ENCODE measurements around the gene CDK2. TPM values are rescaled to one million over a fixed set of nuclear protein-coding genes. Genes with fewer than 3 reads are reported as not detected.

CDK2 gene
- total and polyA plus RNA-seq, 9 donors: 18.3 to 33.9 (median 30.7) TPM

GRCh38 chr12:56014205-56014604 lies 47.6 kb downstream of the CDK2 start:
- H3K36me3 ChIP-seq: no peaks in the 10 kb centered on the region
- no peaks in the 10 kb centered on the region for H3K27me3 ChIP-seq
- H3K4me1 ChIP-seq (ENCODE audit: insufficient read depth): no peaks in the 10 kb centered on the region
- intact Hi-C loops (cut with DNase I): no loop called here
- no peak overlapping the region for H3K4me3 ChIP-seq
- H3K9me3 ChIP-seq: no peaks in the 10 kb centered on the region
- 20 to 30% (median 20%) methylated on average over 2 of the region's 2 CpGs for WGBS, 3 donors
- no peak for TF ChIP-seq CTCF (IDR thresholded peaks at IDR 0.05)
- TF ChIP-seq POLR2A (IDR thresholded peaks at IDR 0.05): no peak
- no peak for TF ChIP-seq EP300 (IDR thresholded peaks at IDR 0.05)
- no peak overlapping the region for H3K27ac ChIP-seq
- no peak for DNase-seq

- Histone ChIP-seq H3K27me3 (no peaks in the 10 kb centered on the region), H3K4me3 (no peak overlapping the region), H3K36me3 (no peaks in the 10 kb centered on the region), H3K27ac (no peak overlapping the region), H3K4me1 (ENCODE audit: insufficient read depth) (peaks cover 8% of the 10 kb centered on the region), H3K9me3 (no peaks in the 10 kb centered on the region)
- WGBS, 3 donors: 82 to 87% (median 85%) methylated on average over 4 of the region's 4 CpGs
- intact Hi-C loops (cut with DNase I): no loop called here
- no peak for DNase-seq
- TF ChIP-seq EP300 (IDR thresholded peaks at IDR 0.05): no peak
- TF ChIP-seq CTCF (IDR thresholded peaks at IDR 0.05): no peak
- no peak for TF ChIP-seq POLR2A (IDR thresholded peaks at IDR 0.05)
Measured at GRCh38 chr12:56017181-56017580, 50.6 kb downstream of the CDK2 start.

- intact Hi-C loops (cut with DNase I): no loop called here
- DNase-seq: no peak
- TF ChIP-seq POLR2A (IDR thresholded peaks at IDR 0.05): no peak
- TF ChIP-seq CTCF (IDR thresholded peaks at IDR 0.05): no peak
- no peak for TF ChIP-seq EP300 (IDR thresholded peaks at IDR 0.05)
- Histone ChIP-seq H3K4me1 (ENCODE audit: insufficient read depth) (peaks cover 9% of the 10 kb centered on the region), H3K27ac (no peak overlapping the region), H3K9me3 (no peaks in the 10 kb centered on the region), H3K4me3 (no peak overlapping the region), H3K36me3 (no peaks in the 10 kb centered on the region), H3K27me3 (no peaks in the 10 kb centered on the region)
- 97 to 100% (median 98%) methylated on average over 1 of the region's 1 CpG for WGBS, 3 donors
Measured at GRCh38 chr12:56018356-56018755, 51.7 kb downstream of the CDK2 start.

GRCh38 chr12:56020423-56021184 lies 54.0 kb downstream of the CDK2 start, which contains the start of gene IKZF4:
TSS of gene IKZF4 (plus strand) at chr12:56021043. CDS start at chr12:56021494, 451 bp downstream.
- no peak for TF ChIP-seq EP300 (IDR thresholded peaks at IDR 0.05)
- TF ChIP-seq CTCF (IDR thresholded peaks at IDR 0.05): no peak
- TF ChIP-seq POLR2A (IDR thresholded peaks at IDR 0.05): no peak
- 3 to 9% (median 3%) methylated on average over 10 of the region's 10 CpGs for WGBS, 3 donors

More at GRCh38 chr12:56020423-56021184, 54.0 kb downstream of the CDK2 start, which contains the start of gene IKZF4:
- peaks cover 9% of the 10 kb centered on the region for H3K4me1 ChIP-seq (ENCODE audit: insufficient read depth)
- DNase-seq: peak; percentile 86 to 94 (median 91)
- H3K4me3 ChIP-seq: peak within 1 kb of the TSS; percentile 20
- intact Hi-C loops (cut with DNase I): no loop called here
- no peaks in the 10 kb centered on the region for H3K36me3 ChIP-seq
- peak within 1 kb of the TSS; percentile 56 to 79 for H3K27ac ChIP-seq
- H3K9me3 ChIP-seq: no peaks in the 10 kb centered on the region
- H3K27me3 ChIP-seq: no peaks in the 10 kb centered on the region

Measured in ovary (tissue), 9 donors.